CD4-positive, CD25-positive, alpha-beta regulatory T cell (primary cell): ENCODE data around the gene SRBD1. TPM values are rescaled to one million over a fixed set of nuclear protein-coding genes. Genes with fewer than 3 reads are reported as not detected.

Experiments
- ATAC-seq, 2 donors: fragments of 150-1000 bp; cut with Tn5 transposase; one replicate each; pipeline ENCODE4 v1.10.0; 2021; ENCODE audit warnings: low read depth in 2 of 2, moderate number of reproducible peaks in 2 of 2, moderate library complexity in 1 of 2
- DNase-seq, 3 donors: peaks; one replicate each; pipeline versions ENCODE4 v3.0.0 to v3.0.0-alpha.2; 2012 to 2022; ENCODE audit warnings: mixed read lengths in 1 of 3
- H3K27ac ChIP-seq: one replicate; pipeline ENCODE4 v1.7.0; 2013; ENCODE audit warnings: mild to moderate bottlenecking, low read length; ENCODE audit not compliant: insufficient read depth, poor library complexity, severe bottlenecking
- H3K27me3 ChIP-seq: one replicate; pipeline ENCODE4 v1.7.0; 2013; ENCODE audit warnings: low read length; ENCODE audit not compliant: control insufficient read depth, insufficient read depth
- H3K36me3 ChIP-seq: one replicate; pipeline ENCODE4 v1.7.0; 2013; ENCODE audit warnings: mild to moderate bottlenecking, low read length, moderate library complexity; ENCODE audit not compliant: control insufficient read depth, insufficient read depth
- H3K4me1 ChIP-seq: 2 replicates; pipeline ENCODE4 v1.7.0; 2013; ENCODE audit warnings: mild to moderate bottlenecking, low read length; ENCODE audit not compliant: insufficient read depth, control insufficient read depth, poor library complexity, severe bottlenecking
- H3K4me3 ChIP-seq: one replicate; pipeline ENCODE4 v1.7.0; 2013; ENCODE audit warnings: low read depth, mild to moderate bottlenecking, low read length, moderate library complexity
- H3K9me3 ChIP-seq, 2 experiments: 1 replicate in 1 of 2; 2 replicates in 1 of 2; pipeline ENCODE4 v1.7.0; 2013; ENCODE audit warnings: low read length in 2 of 2, mild to moderate bottlenecking in 1 of 2, moderate library complexity in 1 of 2; ENCODE audit not compliant: control insufficient read depth in 2 of 2
- H3K27ac Mint-ChIP-seq, 3 donors: one replicate each; pipeline ENCODE4 v1.8.0; 2020 to 2022; ENCODE audit warnings: mild to moderate bottlenecking in 3 of 3, mixed read lengths in 3 of 3, moderate library complexity in 2 of 3
- H3K27me3 Mint-ChIP-seq: one replicate; pipeline ENCODE4 v1.8.0; 2022; ENCODE audit warnings: mild to moderate bottlenecking, mixed read lengths
- H3K36me3 Mint-ChIP-seq: one replicate; pipeline ENCODE4 v1.8.0; 2020; ENCODE audit warnings: mixed read lengths
- H3K4me1 Mint-ChIP-seq, 4 donors: one replicate each; pipeline ENCODE4 v1.8.0; 2020 to 2022; ENCODE audit warnings: mixed read lengths in 4 of 4, mild to moderate bottlenecking in 1 of 4
- H3K4me3 Mint-ChIP-seq, 4 donors: one replicate each; pipeline ENCODE4 v1.8.0; 2020 to 2022; ENCODE audit warnings: mild to moderate bottlenecking in 4 of 4, mixed read lengths in 4 of 4, moderate library complexity in 3 of 4
- H3K9me3 Mint-ChIP-seq, 7 donors: one replicate each; pipeline ENCODE4 v1.8.0; 2020 to 2022; ENCODE audit warnings: mixed read lengths in 7 of 7, mild to moderate bottlenecking in 3 of 7, moderate library complexity in 2 of 7
- polyA plus RNA-seq, 4 donors: library from polyadenylated mRNA; unstranded; fragments of 300-500 nt; fragmentation: Illumina TruSeq; gene quantifications; one replicate each; pipeline ENCODE4 v1.2.3, GENCODE V29; 2021
- total RNA-seq: library from RNA; stranded (reverse); gene quantifications from one replicate; pipeline ENCODE4 v1.2.3, GENCODE V29; 2022

The SRBD1 gene
- total and polyA plus RNA-seq, 5 donors from 2014 or later = 7.4 to 18.2 (median 9.4) TPM

GRCh38 chr2:45586600-45586999 is 24.5 kb downstream of the SRBD1 start:
- no peak overlapping the region for H3K27ac ChIP-seq
- no peaks in the 10 kb centered on the region for H3K4me1 ChIP-seq
- H3K4me3 ChIP-seq = no peak overlapping the region
- H3K36me3 ChIP-seq = no peaks in the 10 kb centered on the region
- peaks cover 11% of the 10 kb centered on the region for H3K36me3 Mint-ChIP-seq
- no peaks in the 10 kb centered on the region for H3K9me3 ChIP-seq
- DNase-seq = no peak
- no peak for ATAC-seq
- no peaks in the 10 kb centered on the region for H3K27me3 Mint-ChIP-seq
- no peaks in the 10 kb centered on the region for H3K27me3 ChIP-seq
- H3K4me3 Mint-ChIP-seq = no peak overlapping the region
- peaks cover 8 to 18% (median 16%) of the 10 kb centered on the region in 4 donors for H3K4me1 Mint-ChIP-seq
- H3K27ac Mint-ChIP-seq = no peak overlapping the region
- H3K9me3 Mint-ChIP-seq = no peaks in the 10 kb centered on the region

GRCh38 chr2:45585267-45585861 is 25.7 kb downstream of the SRBD1 start:
- Mint-ChIP-seq H3K4me3 (no peak overlapping the region), H3K9me3 (no peaks in the 10 kb centered on the region), H3K27ac (no peak overlapping the region), H3K36me3 (peaks cover 10% of the 10 kb centered on the region), H3K4me1 (peaks cover 8 to 18% (median 17%) of the 10 kb centered on the region in 4 donors), H3K27me3 (no peaks in the 10 kb centered on the region)
- Histone ChIP-seq H3K4me3 (no peak overlapping the region), H3K9me3 (no peaks in the 10 kb centered on the region), H3K27ac (no peak overlapping the region), H3K36me3 (no peaks in the 10 kb centered on the region), H3K27me3 (no peaks in the 10 kb centered on the region), H3K4me1 (no peaks in the 10 kb centered on the region)
- ATAC-seq (peak in 1 of 2 donors; percentile 56), DNase-seq (peak in 2 of 3 donors; percentile 25 to 63)

DNA sequence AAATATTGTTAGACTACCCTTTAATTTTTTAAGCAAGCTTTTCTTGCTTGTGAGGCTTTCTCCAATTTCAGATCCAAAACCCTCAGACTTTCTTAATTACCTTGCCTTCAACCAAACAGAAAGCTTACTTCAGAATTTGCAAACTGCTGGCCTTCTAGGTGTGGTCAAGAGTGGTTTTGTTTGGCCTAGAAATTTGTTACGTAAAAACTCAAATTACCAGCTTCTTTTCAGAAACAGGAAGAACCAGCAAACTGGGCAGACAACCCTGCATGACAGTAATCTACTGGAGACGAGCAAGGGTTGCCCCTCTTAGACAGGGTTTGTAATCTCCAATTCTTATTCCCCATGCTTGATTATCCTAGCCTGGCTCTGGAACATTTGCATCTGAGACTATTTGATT is 27.1 kb downstream of the SRBD1 start:
- Mint-ChIP-seq H3K36me3 (peaks cover 5% of the 10 kb centered on the region), H3K4me3 (no peak overlapping the region), H3K4me1 (peaks cover 8 to 15% (median 13%) of the 10 kb centered on the region in 4 donors), H3K27me3 (no peaks in the 10 kb centered on the region), H3K9me3 (no peaks in the 10 kb centered on the region), H3K27ac (no peak overlapping the region)
- Histone ChIP-seq H3K27ac (no peak overlapping the region), H3K9me3 (no peaks in the 10 kb centered on the region), H3K4me1 (no peaks in the 10 kb centered on the region), H3K4me3 (no peak overlapping the region), H3K27me3 (no peaks in the 10 kb centered on the region), H3K36me3 (no peaks in the 10 kb centered on the region)
- no peak for ATAC-seq
- no peak for DNase-seq

DNA sequence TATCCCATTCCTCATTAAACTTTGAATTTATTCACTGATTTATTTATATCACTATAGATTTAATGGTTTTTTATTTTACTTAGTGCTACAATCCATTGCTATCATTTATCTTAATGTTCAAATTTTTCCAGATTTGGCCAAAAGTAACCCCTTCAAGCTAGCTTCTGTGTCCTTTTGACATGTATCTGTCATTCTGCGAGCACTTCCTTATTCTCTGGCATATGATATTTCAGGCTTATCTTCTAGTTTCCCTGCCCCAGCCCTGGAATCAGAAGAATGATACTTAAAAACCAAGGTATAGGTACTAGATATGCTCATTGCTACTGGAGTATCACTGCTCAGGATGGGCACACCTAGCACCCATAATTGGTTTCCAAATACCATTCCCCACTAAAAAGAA is 28.5 kb downstream of the SRBD1 start:
- no peaks in the 10 kb centered on the region for H3K27me3 ChIP-seq
- no peak overlapping the region for H3K27ac Mint-ChIP-seq
- no peaks in the 10 kb centered on the region for H3K9me3 ChIP-seq
- H3K27me3 Mint-ChIP-seq = no peaks in the 10 kb centered on the region
- H3K27ac ChIP-seq = no peak overlapping the region
- no peak for ATAC-seq
- H3K36me3 ChIP-seq = no peaks in the 10 kb centered on the region
- peaks cover 6% of the 10 kb centered on the region for H3K36me3 Mint-ChIP-seq
- H3K4me3 Mint-ChIP-seq = no peak overlapping the region
- no peak for DNase-seq
- H3K4me1 ChIP-seq = no peaks in the 10 kb centered on the region
- no peak overlapping the region for H3K4me3 ChIP-seq
- H3K9me3 Mint-ChIP-seq = no peaks in the 10 kb centered on the region
- peaks cover 0 to 8% (median under 1%) of the 10 kb centered on the region in 4 donors for H3K4me1 Mint-ChIP-seq

GRCh38 chr2:45578056-45578843 is 32.8 kb downstream of the SRBD1 start:
- DNase-seq (peak in 2 of 3 donors; percentile 35 to 53), ATAC-seq (peak; percentile 68 to 83)
- Histone ChIP-seq H3K27me3 (no peaks in the 10 kb centered on the region), H3K4me1 (no peaks in the 10 kb centered on the region), H3K9me3 (no peaks in the 10 kb centered on the region), H3K36me3 (peaks cover 6% of the 10 kb centered on the region), H3K27ac (no peak overlapping the region), H3K4me3 (no peak overlapping the region)
- no peaks in the 10 kb centered on the region for H3K9me3 Mint-ChIP-seq
- H3K27ac Mint-ChIP-seq = no peak overlapping the region
- no peaks in the 10 kb centered on the region for H3K27me3 Mint-ChIP-seq
- peaks cover 23% of the 10 kb centered on the region for H3K36me3 Mint-ChIP-seq
- H3K4me3 Mint-ChIP-seq = no peak overlapping the region
- H3K4me1 Mint-ChIP-seq = peaks cover 0 to 11% (median 0%) of the 10 kb centered on the region in 4 donors

- H3K27ac Mint-ChIP-seq = peak overlapping the region in 1 of 3 donors; percentile 43
- H3K4me1 Mint-ChIP-seq = peaks cover 0 to 11% (median 0%) of the 10 kb centered on the region in 4 donors
Observed at GRCh38 chr2:45577441-45577840, 33.6 kb downstream of the SRBD1 start.

DNA sequence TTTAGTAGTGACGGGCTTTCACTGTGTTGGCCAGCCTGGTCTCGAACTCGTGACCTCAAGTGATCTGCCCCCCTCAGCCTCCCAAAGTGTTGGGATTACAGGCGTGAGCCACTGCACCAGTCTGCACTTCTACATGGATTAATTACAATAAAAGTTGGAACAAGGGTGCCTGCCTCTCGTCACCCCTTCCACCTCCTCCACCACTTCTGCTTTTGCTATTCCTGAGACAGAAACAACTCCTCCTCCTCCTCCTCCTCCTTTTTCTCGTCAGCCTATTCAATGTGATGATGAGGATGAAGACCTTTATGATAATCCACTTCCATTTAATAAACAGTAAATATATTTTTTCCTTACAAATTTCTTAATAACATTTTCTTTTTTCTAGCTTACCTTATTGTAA is 35.2 kb downstream of the SRBD1 start:
- Mint-ChIP-seq H3K27ac (no peak overlapping the region), H3K27me3 (no peaks in the 10 kb centered on the region), H3K36me3 (peaks cover 24% of the 10 kb centered on the region), H3K9me3 (peaks cover 0 to 1% (median 0%) of the 10 kb centered on the region in 7 donors), H3K4me1 (peaks cover 0 to 7% (median 0%) of the 10 kb centered on the region in 4 donors), H3K4me3 (no peak overlapping the region)
- DNase-seq (no peak), ATAC-seq (no peak)
- H3K27me3 ChIP-seq = no peaks in the 10 kb centered on the region
- no peak overlapping the region for H3K27ac ChIP-seq
- no peak overlapping the region for H3K4me3 ChIP-seq
- peaks cover 6% of the 10 kb centered on the region for H3K36me3 ChIP-seq
- H3K9me3 ChIP-seq = no peaks in the 10 kb centered on the region
- H3K4me1 ChIP-seq = no peaks in the 10 kb centered on the region

More at GRCh38 chr2:45577441-45577840, 33.6 kb downstream of the SRBD1 start:
- Histone ChIP-seq H3K9me3 (no peaks in the 10 kb centered on the region), H3K27me3 (no peaks in the 10 kb centered on the region), H3K4me1 (no peaks in the 10 kb centered on the region), H3K36me3 (peaks cover 6% of the 10 kb centered on the region), H3K4me3 (no peak overlapping the region), H3K27ac (no peak overlapping the region)
- H3K9me3 Mint-ChIP-seq = no peaks in the 10 kb centered on the region
- H3K27me3 Mint-ChIP-seq = no peaks in the 10 kb centered on the region
- peaks cover 24% of the 10 kb centered on the region for H3K36me3 Mint-ChIP-seq
- ATAC-seq = no peak
- no peak for DNase-seq
- no peak overlapping the region for H3K4me3 Mint-ChIP-seq
